GM18867 (cell line): Measurements from ENCODE around the gene LRIG2.
A peak's percentile ranks its signal among the peaks of the same experiment; 100 is the strongest.
"Not testable (repeated sequence)": the region's sequence is repeated elsewhere in the genome, so short reads cannot be mapped to it uniquely, and the experiment has no call there.

Experiments used
- ATAC-seq: cut with Tn5 transposase; IDR thresholded peaks from one replicate; pipeline ENCODE4 v1.9.1; 2021; ENCODE audit warnings: mild to moderate bottlenecking, moderate library complexity; ENCODE audit not compliant: unreplicated experiment

The LRIG2 gene

DNA sequence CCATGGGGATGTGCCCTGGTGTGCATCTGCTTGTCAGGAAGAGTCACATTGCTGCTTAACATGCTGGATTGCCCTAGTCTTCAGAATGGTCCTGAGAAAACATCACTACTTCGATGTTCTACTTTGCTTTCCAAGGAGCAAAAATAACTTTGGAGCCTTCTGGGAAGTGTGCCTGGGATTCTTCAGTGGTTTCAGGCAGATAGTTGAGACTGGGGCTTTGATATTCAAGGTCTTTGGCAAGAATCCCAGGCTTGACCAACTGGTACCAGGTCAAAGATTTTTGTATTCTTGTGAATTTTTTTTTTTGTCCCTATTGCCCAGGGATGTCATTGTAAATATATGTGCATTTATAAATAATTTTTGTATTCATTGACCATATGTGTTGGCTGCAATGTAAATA is 51.4 kb downstream of the LRIG2 start:
- ATAC-seq, result no peak

DNA sequence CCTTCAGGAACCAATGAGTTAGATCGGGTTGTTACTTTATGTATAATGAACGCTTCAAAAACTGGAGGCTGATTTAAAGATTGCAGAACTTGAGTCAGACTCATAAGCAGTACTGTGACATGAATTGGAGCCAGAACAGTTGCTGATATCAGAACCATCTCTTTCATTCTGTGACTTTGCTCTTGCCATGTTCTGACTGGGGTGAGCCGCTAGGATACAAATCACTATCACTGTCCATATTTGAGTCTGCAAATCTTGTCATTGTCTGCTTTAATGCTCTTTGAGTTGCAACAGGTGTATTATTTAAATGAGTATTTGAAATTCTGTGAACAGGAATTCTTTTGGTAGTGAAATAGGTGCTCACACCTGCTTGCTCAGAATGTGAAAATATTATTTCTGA is 52.5 kb downstream of the LRIG2 start:
- ATAC-seq, result no peak

DNA sequence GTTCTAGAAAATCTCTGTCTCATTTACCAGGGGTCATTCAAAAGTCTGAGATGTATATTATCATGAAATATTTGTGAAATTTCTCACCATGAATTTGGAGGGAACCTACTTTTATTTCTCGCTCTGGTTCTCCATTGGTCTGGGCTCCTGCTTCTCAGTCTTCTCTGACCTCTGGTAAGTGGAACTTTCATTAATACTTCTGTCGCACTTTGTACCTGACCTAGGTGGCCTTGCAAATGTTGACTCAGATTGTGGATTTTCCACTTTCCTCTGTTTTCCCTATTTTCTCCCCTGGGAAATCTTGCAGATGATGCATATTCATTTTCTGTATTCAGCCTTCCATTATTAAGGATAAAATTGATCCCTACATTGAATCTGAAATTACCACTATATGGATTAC is 53.2 kb downstream of the LRIG2 start:
- no peak for ATAC-seq

DNA sequence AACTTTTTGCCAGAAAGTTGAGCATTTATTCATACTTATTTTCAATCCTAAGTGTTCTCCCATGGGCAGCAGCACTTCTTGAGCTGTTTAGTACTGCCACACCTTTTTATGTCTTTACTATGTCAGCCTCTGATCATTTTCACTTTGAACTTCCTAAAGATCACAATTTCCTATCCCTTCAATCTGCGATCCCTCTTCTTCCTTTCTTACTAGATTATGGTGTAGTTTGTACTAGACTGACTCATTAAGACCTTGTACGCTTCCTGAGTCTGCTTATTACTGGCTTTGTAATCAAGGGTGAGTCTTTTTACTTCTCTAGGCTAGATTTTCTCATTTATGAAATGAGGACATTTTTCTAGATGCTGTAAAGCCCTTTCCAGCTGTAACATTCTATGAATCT is 55.1 kb downstream of the LRIG2 start:
- ATAC-seq, result no peak

GRCh38 chr1:113129529-113130185 is 56.7 kb downstream of the LRIG2 start:
- no peak for ATAC-seq

GRCh38 chr1:113133038-113133437 is 60.0 kb downstream of the LRIG2 start:
- no peak for ATAC-seq

DNA sequence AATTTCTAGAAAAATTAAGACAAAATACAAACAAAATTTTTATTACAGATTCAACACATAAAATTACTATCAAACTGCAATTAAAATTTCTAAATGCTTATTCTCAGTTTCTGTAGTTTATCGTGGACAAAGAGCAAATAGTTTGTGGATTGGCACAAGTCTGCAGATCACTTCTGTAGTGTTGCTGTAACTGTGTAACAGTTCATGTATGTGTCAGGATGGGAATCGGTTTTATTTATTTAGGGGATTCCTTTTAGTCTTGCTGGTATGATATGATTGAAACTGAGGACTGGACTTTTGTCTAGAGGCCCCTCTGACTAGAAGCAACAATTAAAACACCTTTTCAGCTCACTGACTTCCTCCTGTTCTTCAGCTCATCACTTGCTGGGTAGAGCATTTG is 60.8 kb downstream of the LRIG2 start:
- no peak for ATAC-seq

DNA sequence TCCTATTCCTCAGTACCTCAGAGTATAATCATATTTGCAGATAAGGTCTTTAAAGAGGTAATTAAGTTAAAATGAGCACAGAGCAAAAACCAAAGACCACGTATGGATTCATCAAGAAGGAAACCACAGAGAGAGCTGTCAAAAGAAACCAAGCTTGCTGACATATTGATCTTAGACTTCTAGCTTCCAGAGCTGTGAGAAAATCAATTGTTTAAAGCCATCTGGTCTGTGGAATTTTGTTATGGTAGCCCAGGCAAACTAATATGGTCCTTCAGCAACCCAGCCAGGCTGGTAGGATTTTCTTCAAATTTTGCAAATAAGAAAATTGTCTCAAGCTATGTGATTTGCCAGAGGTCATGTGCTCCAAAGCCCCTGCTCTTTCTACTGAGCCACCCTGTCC is 62.5 kb downstream of the LRIG2 start:
- no peak for ATAC-seq

GRCh38 chr1:113136476-113136875 is 63.5 kb downstream of the LRIG2 start:
- ATAC-seq, result no peak

DNA sequence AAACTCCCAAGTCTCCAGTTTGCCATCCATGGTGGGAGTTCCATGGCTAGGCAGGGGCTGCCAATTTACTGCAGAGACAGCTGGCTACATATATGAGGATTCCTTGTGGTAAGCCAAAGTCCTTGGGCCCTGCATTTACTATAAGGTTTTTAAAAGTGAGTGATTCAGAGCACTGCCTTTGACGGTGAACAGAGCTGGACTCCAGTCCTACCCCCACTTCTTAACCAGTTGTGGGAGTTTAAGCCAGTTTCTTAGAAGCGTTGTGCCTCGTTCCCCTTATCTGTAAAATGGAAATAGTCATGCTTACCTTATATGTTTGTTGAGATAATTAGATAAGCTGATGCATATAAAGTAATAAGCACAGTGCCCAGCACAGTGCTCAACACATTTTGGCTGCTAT is 64.6 kb downstream of the LRIG2 start:
- no peak for ATAC-seq

GRCh38 chr1:113138778-113139177 is 65.8 kb downstream of the LRIG2 start:
- ATAC-seq, result no peak

DNA sequence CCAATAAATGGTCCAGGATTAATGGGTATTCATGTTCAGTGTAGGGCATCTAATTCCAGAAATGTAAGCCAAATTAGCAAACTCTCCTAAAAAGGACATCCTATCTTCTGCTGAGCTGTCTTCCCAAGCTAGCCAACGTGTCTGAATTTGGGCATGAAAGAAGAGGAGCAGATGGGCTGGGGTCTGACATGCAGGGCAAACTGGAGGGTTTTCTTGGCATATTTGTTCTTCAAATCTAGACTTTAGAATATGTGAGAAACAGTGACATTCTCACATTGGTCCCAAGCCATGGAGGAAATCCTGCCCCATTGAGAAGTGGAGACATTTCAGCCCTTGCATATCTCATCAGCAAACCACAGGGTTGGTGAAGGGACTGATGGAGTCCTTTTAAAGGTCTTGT is 67.2 kb downstream of the LRIG2 start:
- ATAC-seq, result no peak

DNA sequence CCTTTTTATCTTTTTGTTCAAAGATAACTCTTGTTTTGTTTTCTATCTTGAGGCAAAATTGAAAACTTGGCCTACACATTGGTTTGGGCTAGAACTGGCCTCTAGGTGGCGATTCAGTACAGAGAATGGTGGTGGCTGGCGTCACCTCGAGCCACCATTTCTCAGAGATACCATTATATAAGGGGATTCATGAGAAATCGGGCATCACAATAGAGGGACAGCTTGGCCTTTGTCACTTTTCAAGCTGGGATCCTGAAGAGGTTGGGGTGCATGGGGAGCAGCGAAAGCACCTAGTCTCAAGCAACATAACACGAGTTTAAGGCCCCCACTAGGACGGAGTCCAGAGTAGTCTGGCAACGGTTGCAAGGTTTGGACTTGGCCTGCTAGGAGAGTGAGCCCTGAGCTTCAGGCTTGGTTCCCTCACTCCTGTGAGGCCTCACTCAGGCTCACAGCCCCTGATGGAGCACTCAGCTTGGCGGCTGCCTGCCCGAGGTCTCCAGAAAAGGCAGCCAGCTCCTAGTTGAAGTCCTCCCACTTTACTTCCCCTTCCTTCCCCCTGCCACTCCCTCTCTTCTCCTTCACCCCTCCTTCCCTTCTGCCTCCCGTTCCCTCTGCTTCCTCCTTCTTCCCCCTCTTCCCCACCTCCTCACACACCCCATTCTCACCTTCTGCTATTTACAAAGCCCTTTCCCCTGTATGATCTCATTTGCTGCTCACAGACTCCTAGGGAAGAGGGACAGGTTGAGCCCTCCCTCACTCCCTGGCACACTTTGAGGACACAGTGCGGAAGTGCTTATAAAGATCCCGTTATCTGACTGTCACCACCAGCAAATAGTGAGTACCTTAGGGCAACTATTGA is 67.8 kb downstream of the LRIG2 start:
- ATAC-seq, result peak; percentile 82

DNA sequence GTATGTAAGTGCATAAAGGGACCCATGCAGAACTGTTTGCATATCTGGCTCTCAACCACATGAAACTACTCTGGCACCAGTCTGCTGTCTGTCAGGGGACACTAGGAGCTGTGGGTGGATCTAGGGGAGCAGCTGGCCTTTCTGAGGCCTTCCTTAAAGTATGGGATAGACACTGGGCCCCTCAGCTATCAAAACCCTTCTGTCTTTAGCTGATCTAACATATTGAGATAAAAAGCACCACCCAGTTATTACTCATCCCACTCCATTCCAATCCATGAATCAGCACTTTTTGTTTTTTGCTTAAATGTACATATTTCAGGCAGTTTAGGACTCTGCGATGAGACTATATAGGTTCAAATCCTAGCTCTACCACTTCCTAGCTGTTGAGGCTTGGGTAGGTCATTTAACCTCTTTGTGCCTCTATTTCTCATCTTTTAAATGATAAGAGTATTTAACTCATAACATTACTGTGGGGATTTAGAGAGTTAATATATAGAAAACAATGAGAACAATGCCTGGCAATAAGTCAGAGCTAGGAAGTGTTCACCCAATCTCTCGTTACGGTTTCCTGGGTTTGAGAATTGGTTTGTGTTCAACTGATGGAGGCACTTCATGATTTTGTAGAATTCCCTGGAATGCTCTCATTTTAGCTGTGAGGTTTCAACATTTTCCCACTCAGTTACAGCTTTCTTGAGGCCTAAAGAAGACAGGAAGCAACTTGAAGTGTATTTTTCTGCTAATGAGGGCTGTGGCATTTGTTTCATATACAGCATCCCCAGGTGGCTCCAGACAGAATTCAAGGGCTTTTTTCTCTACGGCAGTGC is 68.9 kb downstream of the LRIG2 start:
- peak; percentile 58 for ATAC-seq

GRCh38 chr1:113142791-113143190 is 69.8 kb downstream of the LRIG2 start:
- no peak for ATAC-seq

DNA sequence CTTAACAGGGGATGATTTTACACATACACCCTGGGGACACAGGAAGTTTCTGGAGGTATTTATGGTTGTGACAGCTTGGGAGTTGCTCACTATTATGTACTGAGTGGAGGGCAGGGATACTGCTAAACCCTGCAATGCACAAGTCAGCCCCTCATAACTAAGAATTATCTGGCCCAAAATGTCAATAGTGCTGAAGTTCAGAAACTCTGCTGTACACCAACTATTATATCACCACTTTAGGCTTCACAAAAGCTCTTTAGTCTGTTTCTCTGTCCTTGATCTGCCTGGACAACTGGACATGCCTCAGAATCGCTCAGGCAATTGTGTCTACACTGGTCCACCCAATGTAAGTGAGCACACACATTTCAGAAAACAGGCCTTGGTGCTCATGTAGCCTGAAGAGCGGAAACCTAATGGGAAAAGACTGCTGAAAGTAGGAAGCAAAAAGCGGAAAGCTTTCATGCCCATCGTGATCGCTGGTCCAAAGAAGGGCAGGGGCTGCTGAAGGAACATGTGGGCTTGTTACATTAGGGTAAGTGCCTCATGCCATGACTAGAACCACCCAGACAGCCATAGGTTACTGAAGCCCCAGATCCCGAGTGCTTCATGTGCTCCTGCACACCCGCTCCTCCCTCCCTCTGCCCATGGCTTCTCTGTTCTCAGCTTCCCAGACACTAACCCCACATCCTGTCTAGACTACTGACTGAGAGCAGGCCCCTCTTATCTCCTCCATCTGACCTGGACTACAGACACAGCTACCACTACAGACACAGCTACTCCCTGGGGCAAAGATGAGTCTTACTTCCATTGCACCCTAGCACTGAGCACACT is 73.5 kb downstream of the LRIG2 start:
- no peak for ATAC-seq

DNA sequence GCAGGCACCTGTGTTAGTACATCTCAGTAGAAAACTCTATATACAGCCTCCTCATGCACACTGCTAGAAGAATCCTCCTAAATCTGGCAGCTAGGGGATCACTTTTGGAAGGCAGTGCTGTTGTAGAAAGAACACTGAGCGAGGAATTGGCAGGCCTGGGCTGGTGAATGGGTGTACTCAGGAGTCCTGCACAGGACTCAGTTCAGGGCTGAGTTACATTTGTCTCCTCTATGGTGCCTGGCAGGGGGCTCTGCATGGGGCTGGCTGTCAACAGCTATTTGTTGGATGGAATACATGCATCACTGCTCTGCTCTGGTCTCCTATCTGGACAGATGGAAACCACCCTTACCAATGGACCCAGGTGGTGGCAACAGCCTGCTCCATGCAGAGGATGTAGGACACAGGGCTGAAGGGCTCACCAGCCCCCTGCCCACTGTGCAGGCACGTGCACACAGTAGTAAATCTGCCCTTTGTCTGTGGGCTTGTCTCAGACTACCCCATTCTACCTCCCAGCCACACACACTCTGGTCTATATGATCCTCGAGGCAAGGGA is 74.2 kb downstream of the LRIG2 start:
- no peak for ATAC-seq

GRCh38 chr1:113147826-113148225 is 74.8 kb downstream of the LRIG2 start:
- no peak for ATAC-seq

- ATAC-seq, result not testable (repeated sequence)
Observed at GRCh38 chr1:113150494-113150893, 77.5 kb downstream of the LRIG2 start.

- ATAC-seq, result no peak
Observed at GRCh38 chr1:113153116-113153803, 80.3 kb downstream of the LRIG2 start.
